KG1 (cell line): ENCODE data around the gene LARP4B.

ENCODE experiments used
- DNase-seq: peaks from one replicate; lab custom pipeline; 2025; lab: John Stamatoyannopoulos, UW

Gene LARP4B

GRCh38 chr10:767794-768193 is 163.7 kb downstream of the LARP4B start:
- no peak for DNase-seq

GRCh38 chr10:767211-767610 is 164.3 kb downstream of the LARP4B start:
- no peak for DNase-seq

- DNase-seq, result no peak
Measured at GRCh38 chr10:761376-761775, 170.1 kb downstream of the LARP4B start.

- no peak for DNase-seq
Measured at GRCh38 chr10:760622-761021, 170.9 kb downstream of the LARP4B start.

GRCh38 chr10:759898-760477 is 171.5 kb downstream of the LARP4B start:
- no peak for DNase-seq
